Large intestine (tissue), 3 donors: ENCODE data around the gene SLC6A20. TPM values are rescaled to one million over a fixed set of nuclear protein-coding genes. Genes with fewer than 3 reads are reported as not detected.
A peak's percentile ranks its signal among the peaks of the same experiment; 100 is the strongest.

ENCODE experiments used
- DNase-seq, 2 donors: peaks; one replicate each; pipeline versions ENCODE4 v3.0.0 to v3.0.0-alpha.2; 2013
- H3K27ac ChIP-seq: one replicate; pipeline ENCODE4 v1.5.1; 2013; ENCODE audit warnings: low read length
- H3K27me3 ChIP-seq: 2 replicates; pipeline ENCODE4 v1.6.1; 2013; ENCODE audit warnings: low read length; ENCODE audit not compliant: control insufficient read depth, insufficient read depth
- H3K36me3 ChIP-seq: 2 replicates; pipeline ENCODE4 v1.6.1; 2013; ENCODE audit warnings: low read length; ENCODE audit not compliant: control insufficient read depth, insufficient read depth
- H3K4me1 ChIP-seq: one replicate; pipeline ENCODE4 v1.6.1; 2013; ENCODE audit warnings: low read length; ENCODE audit not compliant: control insufficient read depth, insufficient read depth
- H3K4me3 ChIP-seq: one replicate; pipeline ENCODE4 v1.5.1; 2013; ENCODE audit warnings: low read length
- H3K9me3 ChIP-seq: one replicate; pipeline ENCODE4 v1.6.1; 2013; ENCODE audit warnings: mild to moderate bottlenecking, low read depth, low read length, moderate library complexity; ENCODE audit not compliant: control insufficient read depth
- WGBS: methylation state at CpG from one replicate; pipeline ENCODE4 v1.1.5; 2013; ENCODE audit warnings: low lambda C conversion rate; ENCODE audit not compliant: insufficient coverage; 5-methylcytosine and 5-hydroxymethylcytosine counted together
- polyA plus RNA-seq: library from polyadenylated mRNA; unstranded; fragments of 120-200 nt; gene quantifications from one replicate; pipeline ENCODE4 v1.2.1, GENCODE V29; 2013

The SLC6A20 gene
- polyA plus RNA-seq, 1 donor: 57.4 TPM

DNA sequence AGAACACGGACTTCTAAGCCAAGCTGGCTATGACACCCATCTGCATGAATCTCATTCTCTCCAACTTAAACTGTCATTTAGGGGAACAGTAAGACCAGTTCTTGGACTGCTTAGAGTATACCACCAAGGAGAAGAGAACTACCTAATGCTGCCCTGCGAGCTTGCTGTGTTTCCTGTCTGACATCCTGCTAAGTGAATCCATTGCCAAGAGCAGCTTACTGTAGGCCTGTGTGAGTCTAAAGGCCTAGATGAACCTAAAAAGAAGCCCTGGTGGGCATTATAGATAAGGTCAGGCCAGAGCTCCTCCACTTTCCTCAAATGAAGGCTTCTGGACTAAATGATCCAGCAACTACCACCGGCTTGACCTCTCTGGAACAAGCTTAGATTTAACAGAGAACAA is 30.6 kb upstream of the SLC6A20 start:
- Histone ChIP-seq H3K4me3 (no peak overlapping the region), H3K9me3 (no peaks in the 10 kb centered on the region), H3K4me1 (no peaks in the 10 kb centered on the region), H3K36me3 (peaks cover 51% of the 10 kb centered on the region), H3K27me3 (no peaks in the 10 kb centered on the region), H3K27ac (no peak overlapping the region)
- no peak for DNase-seq
- WGBS: no CpG with 5 or more reads among the region's 3 CpGs

- H3K27me3 ChIP-seq: no peaks in the 10 kb centered on the region
- no peaks in the 10 kb centered on the region for H3K9me3 ChIP-seq
- no peak for DNase-seq
- no peak overlapping the region for H3K4me3 ChIP-seq
- peaks cover 47% of the 10 kb centered on the region for H3K36me3 ChIP-seq
- no peaks in the 10 kb centered on the region for H3K4me1 ChIP-seq
- no peak overlapping the region for H3K27ac ChIP-seq
- WGBS: no CpG with 5 or more reads among the region's 2 CpGs
These were observed 30.0 kb upstream of the SLC6A20 start for GRCh38 chr3:45826321-45826720.

- no CpG with 5 or more reads among the region's 1 CpG for WGBS
- H3K4me1 ChIP-seq: peaks cover 22% of the 10 kb centered on the region
- H3K36me3 ChIP-seq: peaks cover 15% of the 10 kb centered on the region
- H3K9me3 ChIP-seq: no peaks in the 10 kb centered on the region
- H3K27me3 ChIP-seq: no peaks in the 10 kb centered on the region
- no peak overlapping the region for H3K27ac ChIP-seq
- peak in 1 of 2 donors; percentile 26 for DNase-seq
- no peak overlapping the region for H3K4me3 ChIP-seq
These were observed 24.8 kb upstream of the SLC6A20 start for GRCh38 chr3:45821127-45821526.

DNA sequence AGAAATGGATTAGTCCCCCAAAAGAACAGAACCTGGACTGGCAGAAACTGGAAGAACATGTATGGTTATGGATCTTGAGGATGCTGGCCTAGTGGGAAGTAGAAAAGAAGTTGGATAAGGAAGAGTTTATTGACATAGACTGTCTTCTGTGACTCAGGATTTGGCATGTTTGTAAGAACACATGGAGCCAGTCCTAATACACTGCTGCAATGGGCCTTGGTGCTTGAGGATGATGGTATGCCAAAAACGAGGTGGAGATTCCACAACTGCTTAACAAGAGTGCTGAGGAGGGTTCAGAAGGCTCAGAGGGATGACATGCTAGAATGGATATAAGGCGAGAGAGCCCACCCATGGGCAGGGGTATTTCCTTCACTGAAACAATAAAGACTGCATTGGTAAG is 23.2 kb upstream of the SLC6A20 start:
- Histone ChIP-seq H3K36me3 (peaks cover 9% of the 10 kb centered on the region), H3K27ac (peak overlapping the region; percentile 95), H3K4me3 (no peak overlapping the region), H3K27me3 (no peaks in the 10 kb centered on the region), H3K9me3 (no peaks in the 10 kb centered on the region), H3K4me1 (peaks cover 24% of the 10 kb centered on the region)
- no peak for DNase-seq
- 100% methylated on average over 1 of the region's 2 CpGs for WGBS

- peak; percentile 82 to 94 for DNase-seq
- Histone ChIP-seq H3K27me3 (no peaks in the 10 kb centered on the region), H3K4me3 (no peak overlapping the region), H3K27ac (peak overlapping the region; percentile 95), H3K9me3 (no peaks in the 10 kb centered on the region), H3K36me3 (peaks cover 13% of the 10 kb centered on the region), H3K4me1 (peaks cover 24% of the 10 kb centered on the region)
- no CpG with 5 or more reads among the region's 4 CpGs for WGBS
These were observed 21.6 kb upstream of the SLC6A20 start for GRCh38 chr3:45817831-45818522.

DNA sequence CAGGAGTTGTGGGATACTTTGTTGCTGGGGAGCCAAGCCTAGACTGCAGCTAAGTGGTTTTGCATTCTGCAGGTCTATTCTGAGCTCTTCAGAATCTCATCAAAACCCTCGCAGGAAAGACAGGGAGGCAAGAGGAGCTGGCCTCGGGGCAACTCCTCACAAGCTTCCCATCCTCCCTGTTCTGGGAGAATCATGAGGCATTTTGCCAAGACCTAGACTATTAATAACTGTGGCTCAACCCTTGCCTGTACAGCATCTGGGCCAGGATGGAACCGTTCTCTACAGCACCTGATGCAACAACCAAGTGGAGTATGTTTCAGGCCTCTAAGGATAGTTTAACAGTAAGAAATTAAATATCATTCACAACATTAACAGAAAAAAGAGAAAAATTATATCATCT is 20.2 kb upstream of the SLC6A20 start:
- Histone ChIP-seq H3K9me3 (no peaks in the 10 kb centered on the region), H3K36me3 (peaks cover 13% of the 10 kb centered on the region), H3K27ac (no peak overlapping the region), H3K27me3 (no peaks in the 10 kb centered on the region), H3K4me3 (no peak overlapping the region), H3K4me1 (peaks cover 24% of the 10 kb centered on the region)
- no peak for DNase-seq
- WGBS: no CpG with 5 or more reads among the region's 3 CpGs

DNA sequence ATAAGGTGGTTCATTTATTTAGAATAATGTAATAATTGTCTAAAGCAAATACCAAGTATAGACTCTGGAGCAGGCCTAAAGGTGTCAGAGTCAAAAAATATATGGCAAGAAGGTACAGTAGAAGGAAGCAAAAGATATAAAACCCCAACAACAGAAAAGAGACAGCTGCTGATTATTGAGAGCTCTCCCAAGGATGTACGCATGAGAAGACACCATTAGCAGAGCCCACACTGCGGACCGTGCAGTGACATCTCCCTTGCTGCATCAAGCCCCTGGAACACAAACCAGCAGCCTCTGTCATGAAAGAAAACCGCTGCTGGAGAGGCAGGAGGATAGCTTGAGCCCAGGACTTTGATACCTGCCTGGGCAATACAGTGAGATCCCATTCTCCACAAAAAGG is 18.0 kb upstream of the SLC6A20 start:
- no peak overlapping the region for H3K27ac ChIP-seq
- peaks cover 7% of the 10 kb centered on the region for H3K36me3 ChIP-seq
- peaks cover 23% of the 10 kb centered on the region for H3K4me1 ChIP-seq
- H3K27me3 ChIP-seq: no peaks in the 10 kb centered on the region
- DNase-seq: no peak
- H3K4me3 ChIP-seq: no peak overlapping the region
- WGBS: 100% methylated on average over 1 of the region's 4 CpGs
- H3K9me3 ChIP-seq: no peaks in the 10 kb centered on the region

- H3K4me1 ChIP-seq: no peaks in the 10 kb centered on the region
- no peaks in the 10 kb centered on the region for H3K9me3 ChIP-seq
- H3K27ac ChIP-seq: no peak overlapping the region
- WGBS: 59% methylated on average over 2 of the region's 10 CpGs
- H3K27me3 ChIP-seq: no peaks in the 10 kb centered on the region
- peaks cover 1% of the 10 kb centered on the region for H3K36me3 ChIP-seq
- H3K4me3 ChIP-seq: no peak overlapping the region
- DNase-seq: no peak
These were observed 11.6 kb upstream of the SLC6A20 start for GRCh38 chr3:45807681-45808540.

- whole genome bisulfite sequencing: no CpG with 5 or more reads among the region's 3 CpGs
- Histone ChIP-seq H3K4me1 (no peaks in the 10 kb centered on the region), H3K4me3 (no peak overlapping the region), H3K9me3 (no peaks in the 10 kb centered on the region), H3K36me3 (no peaks in the 10 kb centered on the region), H3K27me3 (no peaks in the 10 kb centered on the region), H3K27ac (no peak overlapping the region)
- DNase-seq: no peak
These were observed 10.8 kb upstream of the SLC6A20 start for GRCh38 chr3:45807133-45807532.

- WGBS: 86% methylated on average over 1 of the region's 3 CpGs
- no peaks in the 10 kb centered on the region for H3K9me3 ChIP-seq
- no peaks in the 10 kb centered on the region for H3K27me3 ChIP-seq
- no peaks in the 10 kb centered on the region for H3K36me3 ChIP-seq
- H3K27ac ChIP-seq: no peak overlapping the region
- no peaks in the 10 kb centered on the region for H3K4me1 ChIP-seq
- DNase-seq: no peak
- no peak overlapping the region for H3K4me3 ChIP-seq
These were observed 9.7 kb upstream of the SLC6A20 start for GRCh38 chr3:45806072-45806471.
